Measurements from ENCODE around the gene TMEM200B.
"Not testable (repeated sequence)": the region's sequence is repeated elsewhere in the genome, so short reads cannot be mapped to it uniquely, and the experiment has no call there.

TMEM200B gene

GRCh38 chr1:29114654-29115053 lies 9.0 kb downstream of the TMEM200B start:
- no peak for FAIRE-seq
- no peak for DNase-seq (ENCODE audit: extremely low spot score, insufficient read length, low read depth)

- FAIRE-seq = no peak
- DNase-seq (ENCODE audit: extremely low spot score, insufficient read length, low read depth) = no peak
Observed at GRCh38 chr1:29113413-29114117, 10.1 kb downstream of the TMEM200B start.

GRCh38 chr1:29112705-29113412 lies 10.8 kb downstream of the TMEM200B start:
- DNase-seq (ENCODE audit: extremely low spot score, insufficient read length, low read depth) (no peak), FAIRE-seq (no peak)

GRCh38 chr1:29108041-29108440 lies 15.7 kb downstream of the TMEM200B start:
- not testable (repeated sequence) for FAIRE-seq; DNase-seq (ENCODE audit: extremely low spot score, insufficient read length, low read depth)

- DNase-seq (ENCODE audit: extremely low spot score, insufficient read length, low read depth) = no peak
- no peak for FAIRE-seq
Observed at GRCh38 chr1:29105822-29106221, 17.9 kb downstream of the TMEM200B start.

- FAIRE-seq (no peak), DNase-seq (ENCODE audit: extremely low spot score, insufficient read length, low read depth) (no peak)
Observed at GRCh38 chr1:29100487-29100886, 23.2 kb downstream of the TMEM200B start.

- no peak for FAIRE-seq
- no peak for DNase-seq (ENCODE audit: extremely low spot score, insufficient read length, low read depth)
Observed at GRCh38 chr1:29099286-29099685, 24.4 kb downstream of the TMEM200B start.

GRCh38 chr1:29096231-29096886 lies 27.3 kb downstream of the TMEM200B start:
- FAIRE-seq (no peak), DNase-seq (ENCODE audit: extremely low spot score, insufficient read length, low read depth) (no peak)

GRCh38 chr1:29094954-29095353 lies 28.7 kb downstream of the TMEM200B start:
- FAIRE-seq (no peak), DNase-seq (ENCODE audit: extremely low spot score, insufficient read length, low read depth) (no peak)

- no peak for FAIRE-seq
- DNase-seq (ENCODE audit: extremely low spot score, insufficient read length, low read depth) = no peak
Observed at GRCh38 chr1:29094433-29094832, 29.3 kb downstream of the TMEM200B start.

GRCh38 chr1:29092704-29093103 lies 31.0 kb downstream of the TMEM200B start:
- not testable (repeated sequence) for DNase-seq (ENCODE audit: extremely low spot score, insufficient read length, low read depth); FAIRE-seq

- FAIRE-seq (no peak), DNase-seq (ENCODE audit: extremely low spot score, insufficient read length, low read depth) (no peak)
Observed at GRCh38 chr1:29090937-29091618, 32.6 kb downstream of the TMEM200B start.

- DNase-seq (ENCODE audit: extremely low spot score, insufficient read length, low read depth) (no peak), FAIRE-seq (no peak)
Observed at GRCh38 chr1:29084196-29084521, 39.5 kb downstream of the TMEM200B start.

GRCh38 chr1:29083317-29084195 lies 40.1 kb downstream of the TMEM200B start:
- FAIRE-seq (no peak), DNase-seq (ENCODE audit: extremely low spot score, insufficient read length, low read depth) (no peak)

- FAIRE-seq (no peak), DNase-seq (ENCODE audit: extremely low spot score, insufficient read length, low read depth) (no peak)
Observed at GRCh38 chr1:29082519-29082918, 41.2 kb downstream of the TMEM200B start.

GRCh38 chr1:29081201-29081600 lies 42.5 kb downstream of the TMEM200B start:
- DNase-seq (ENCODE audit: extremely low spot score, insufficient read length, low read depth) = no peak
- FAIRE-seq = no peak

GRCh38 chr1:29079916-29080629 lies 43.6 kb downstream of the TMEM200B start:
- FAIRE-seq = not testable (repeated sequence)

GRCh38 chr1:29077155-29077554 lies 46.5 kb downstream of the TMEM200B start:
- no peak for FAIRE-seq

More at GRCh38 chr1:29079916-29080629, 43.6 kb downstream of the TMEM200B start:
- not testable (repeated sequence) for DNase-seq (ENCODE audit: extremely low spot score, insufficient read length, low read depth)

More at GRCh38 chr1:29077155-29077554, 46.5 kb downstream of the TMEM200B start:
- no peak for DNase-seq (ENCODE audit: extremely low spot score, insufficient read length, low read depth)

All from GM18507 (cell line).